Measurements from ENCODE around the gene TKT.

GRCh38 chr3:53239800-53240199, 16.0 kb downstream of the TKT start:
- TF ChIP-seq, protein P1, sequence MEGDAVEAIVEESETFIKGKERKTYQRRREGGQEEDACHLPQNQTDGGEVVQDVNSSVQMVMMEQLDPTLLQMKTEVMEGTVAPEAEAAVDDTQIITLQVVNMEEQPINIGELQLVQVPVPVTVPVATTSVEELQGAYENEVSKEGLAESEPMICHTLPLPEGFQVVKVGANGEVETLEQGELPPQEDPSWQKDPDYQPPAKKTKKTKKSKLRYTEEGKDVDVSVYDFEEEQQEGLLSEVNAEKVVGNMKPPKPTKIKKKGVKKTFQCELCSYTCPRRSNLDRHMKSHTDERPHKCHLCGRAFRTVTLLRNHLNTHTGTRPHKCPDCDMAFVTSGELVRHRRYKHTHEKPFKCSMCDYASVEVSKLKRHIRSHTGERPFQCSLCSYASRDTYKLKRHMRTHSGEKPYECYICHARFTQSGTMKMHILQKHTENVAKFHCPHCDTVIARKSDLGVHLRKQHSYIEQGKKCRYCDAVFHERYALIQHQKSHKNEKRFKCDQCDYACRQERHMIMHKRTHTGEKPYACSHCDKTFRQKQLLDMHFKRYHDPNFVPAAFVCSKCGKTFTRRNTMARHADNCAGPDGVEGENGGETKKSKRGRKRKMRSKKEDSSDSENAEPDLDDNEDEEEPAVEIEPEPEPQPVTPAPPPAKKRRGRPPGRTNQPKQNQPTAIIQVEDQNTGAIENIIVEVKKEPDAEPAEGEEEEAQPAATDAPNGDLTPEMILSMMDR (IDR thresholded peaks at IDR 0.05): no peak
- TF ChIP-seq EP300 (IDR thresholded peaks at IDR 0.05) (no peak), POLR2A (IDR thresholded peaks at IDR 0.05) (no peak)

Measured in upper lobe of left lung (tissue), 4 donors.